Stomach (tissue), 9 donors: ENCODE data around the gene TRPT1. TPM values are rescaled to one million over a fixed set of nuclear protein-coding genes. Genes with fewer than 3 reads are reported as not detected.

Experiments
- DNase-seq, 2 donors: peaks; one replicate each; pipeline versions ENCODE4 v3.0.0 to v3.0.0-alpha.2; 2013 to 2019
- H3K27ac ChIP-seq, 5 donors: fragments of 200-600 bp in 4 of 5; sonication (generic) in 4 of 5; one replicate each; pipeline ENCODE4 v1.5.1; 2013 to 2019; ENCODE audit warnings: mild to moderate bottlenecking in 1 of 5, moderate library complexity in 1 of 5
- H3K27me3 ChIP-seq, 3 donors: fragments of 200-600 bp; sonication (generic); one replicate each; pipeline ENCODE4 v1.5.1; 2017 to 2019; ENCODE audit warnings: mixed run types in 1 of 3
- H3K36me3 ChIP-seq, 4 donors: fragments of 200-600 bp; sonication (generic); 1 replicate in 3 of 4; 2 replicates in 1 of 4; pipeline ENCODE4 v1.5.1; 2016 to 2019
- H3K4me1 ChIP-seq, 4 donors: fragments of 200-600 bp; sonication (generic); one replicate each; pipeline ENCODE4 v1.5.1; 2016 to 2019
- H3K4me3 ChIP-seq, 4 donors: fragments of 200-600 bp; sonication (generic) in 3 of 4; one replicate each; pipeline ENCODE4 v1.5.1; 2016 to 2019; ENCODE audit warnings: mild to moderate bottlenecking in 1 of 4
- H3K9me3 ChIP-seq, 4 donors: fragments of 200-600 bp; sonication (generic); one replicate each; pipeline ENCODE4 v1.5.1; 2016 to 2019
- EP300 ChIP-seq: sonication (generic); formaldehyde crosslinking; IDR thresholded peaks from one replicate; pipeline ENCODE4 v1.6.1; 2017; ENCODE audit warnings: antibody characterized with exemption
- POLR2A ChIP-seq, 4 donors: fragments of 450-650 bp; IDR thresholded peaks; one replicate each; pipeline ENCODE4 v1.6.1; 2016; ENCODE audit warnings: antibody characterized with exemption in 4 of 4, control low read depth in 2 of 4, mild to moderate bottlenecking in 1 of 4, moderate library complexity in 1 of 4
- POLR2AphosphoS5 ChIP-seq, 3 donors: sonication (generic); formaldehyde crosslinking; IDR thresholded peaks; one replicate each; pipeline ENCODE4 v1.6.1; 2016; ENCODE audit warnings: antibody characterized with exemption in 3 of 3
- WGBS, 5 donors: extraction: QIAGEN DNeasy Blood & Tissue Kit in 3 of 5; methylation state at CpG; one replicate each; pipeline versions ENCODE4 v1.1.5 to v1.1.7; 2013 to 2018; 5-methylcytosine and 5-hydroxymethylcytosine counted together
- intact Hi-C: fragments of 100-400 bp; cut with DNase I; formaldehyde crosslinking; loops from one replicate; pipeline ENCODE4 v1.15.1; 2023; ENCODE audit warnings: low total_unique reads
- polyA plus RNA-seq, 3 donors: library from polyadenylated mRNA; stranded (reverse); fragments of 200-250 nt; gene quantifications; one replicate each; pipeline ENCODE4 v1.2.3, GENCODE V29; 2013
- total RNA-seq, 5 donors: library from RNA; depleted of rRNA; stranded (reverse); fragments of >200 nt; gene quantifications; one replicate each; pipeline versions ENCODE4 v1.1.0 to v1.2.3, GENCODE V29; 2014 to 2016
- TF ChIP-seq, protein P1 (sequence below), 7 experiments: fragments of 450-650 bp in 4 of 7; fragments of 200-600 bp in 3 of 7; sonication (generic) in 3 of 7; IDR thresholded peaks; one replicate each; pipeline ENCODE4 v1.5.1; 2016 to 2019; ENCODE audit warnings: antibody characterized with exemption in 7 of 7, control low read depth in 2 of 7, mild to moderate bottlenecking in 1 of 7
- donor health status: healthy with polysubstance abuse.
- donor health status: Bipolar disorder and iron deficiency.
- donor health status: healthy.

TRPT1 gene
- total and polyA plus RNA-seq, 8 donors, result 15.2 to 425 (median 77.8) TPM

DNA sequence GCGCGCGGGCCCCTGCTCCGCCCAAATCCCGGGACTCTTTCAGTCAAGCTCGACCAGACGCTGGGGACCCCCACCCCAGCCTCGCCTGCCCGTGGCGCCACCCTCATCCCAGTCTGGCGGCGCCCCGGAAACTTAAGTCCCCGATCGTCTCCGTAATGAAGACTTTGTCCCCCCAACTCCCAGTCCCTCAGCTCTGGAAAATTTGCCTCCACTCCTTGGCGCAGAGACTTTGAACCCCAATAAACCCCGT, 25.7 kb upstream of the TRPT1 start:
- TF ChIP-seq EP300 (no peak), POLR2AphosphoS5 (IDR thresholded peaks at IDR 0.05) (no peak), POLR2A (IDR thresholded peaks at IDR 0.05) (no peak)
- TF ChIP-seq, protein P1, sequence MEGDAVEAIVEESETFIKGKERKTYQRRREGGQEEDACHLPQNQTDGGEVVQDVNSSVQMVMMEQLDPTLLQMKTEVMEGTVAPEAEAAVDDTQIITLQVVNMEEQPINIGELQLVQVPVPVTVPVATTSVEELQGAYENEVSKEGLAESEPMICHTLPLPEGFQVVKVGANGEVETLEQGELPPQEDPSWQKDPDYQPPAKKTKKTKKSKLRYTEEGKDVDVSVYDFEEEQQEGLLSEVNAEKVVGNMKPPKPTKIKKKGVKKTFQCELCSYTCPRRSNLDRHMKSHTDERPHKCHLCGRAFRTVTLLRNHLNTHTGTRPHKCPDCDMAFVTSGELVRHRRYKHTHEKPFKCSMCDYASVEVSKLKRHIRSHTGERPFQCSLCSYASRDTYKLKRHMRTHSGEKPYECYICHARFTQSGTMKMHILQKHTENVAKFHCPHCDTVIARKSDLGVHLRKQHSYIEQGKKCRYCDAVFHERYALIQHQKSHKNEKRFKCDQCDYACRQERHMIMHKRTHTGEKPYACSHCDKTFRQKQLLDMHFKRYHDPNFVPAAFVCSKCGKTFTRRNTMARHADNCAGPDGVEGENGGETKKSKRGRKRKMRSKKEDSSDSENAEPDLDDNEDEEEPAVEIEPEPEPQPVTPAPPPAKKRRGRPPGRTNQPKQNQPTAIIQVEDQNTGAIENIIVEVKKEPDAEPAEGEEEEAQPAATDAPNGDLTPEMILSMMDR (IDR thresholded peaks at IDR 0.05), result no peak
- no peaks in the 10 kb centered on the region for H3K9me3 ChIP-seq
- peaks cover 24 to 26% (median 25%) of the 10 kb centered on the region in 4 donors for H3K36me3 ChIP-seq
- intact Hi-C loops, result no loop called here
- no peaks in the 10 kb centered on the region for H3K27me3 ChIP-seq
- H3K4me1 ChIP-seq, result peaks cover 22 to 53% (median 46%) of the 10 kb centered on the region in 4 donors
- H3K27ac ChIP-seq, result peak overlapping the region; percentile 77 to 89 (median 81)
- no peak for DNase-seq
- WGBS, 5 donors, result 0 to 4% (median 2%) methylated on average over 5 to 18 of the region's 18 CpGs
- H3K4me3 ChIP-seq, result peak overlapping the region; percentile 80 to 86 (median 84)

DNA sequence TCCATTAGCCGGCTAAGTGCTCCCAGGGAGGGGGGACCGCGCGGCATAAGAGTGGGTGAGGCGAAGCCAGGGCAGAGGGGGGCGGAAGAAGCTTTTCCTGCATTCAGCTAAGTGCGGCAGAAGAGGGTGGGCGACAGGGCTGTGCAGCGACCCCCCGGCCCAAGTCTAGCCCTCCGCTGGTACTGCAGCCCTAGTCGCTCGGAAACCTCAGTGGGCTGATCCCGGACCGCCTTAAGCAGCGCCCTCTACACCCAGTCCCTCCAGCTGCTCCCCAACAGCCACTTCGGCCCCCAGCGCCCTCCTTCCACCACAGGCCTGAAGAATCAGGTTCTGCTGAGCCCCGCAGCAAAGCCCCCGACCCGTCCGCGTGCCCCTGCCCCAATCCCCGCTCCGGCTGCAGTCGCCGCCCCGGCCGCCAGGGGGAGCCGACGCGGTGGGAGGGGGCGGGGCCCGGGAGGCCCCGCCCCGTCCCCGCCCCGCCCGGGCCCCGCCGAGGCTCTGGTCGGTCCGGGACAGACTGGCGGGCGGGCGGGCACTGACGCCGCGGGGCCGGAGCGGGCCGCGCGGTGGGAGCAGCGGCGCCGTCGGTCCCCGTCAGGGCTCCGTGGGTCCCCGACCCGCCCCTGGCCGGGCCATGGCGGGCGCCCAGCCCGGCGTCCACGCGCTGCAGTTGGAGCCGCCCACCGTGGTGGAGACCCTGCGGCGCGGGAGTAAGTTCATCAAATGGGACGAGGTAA, 25.2 kb upstream of the TRPT1 start, which contains the start of gene PLCB3:
Gene PLCB3, plus strand, starts transcription at position 515 of the 737 bp plus-strand sequence. Its CDS starts 120 bp downstream, at position 635.
- peak; percentile 71 to 75 for DNase-seq
- Histone ChIP-seq H3K36me3 (peaks cover 19 to 21% (median 20%) of the 10 kb centered on the region in 4 donors), H3K9me3 (no peaks in the 10 kb centered on the region), H3K4me3 (peak within 1 kb of the TSS; percentile 80 to 86 (median 84)), H3K27ac (peak within 1 kb of the TSS; percentile 77 to 89 (median 81)), H3K4me1 (peaks cover 22 to 53% (median 47%) of the 10 kb centered on the region in 4 donors), H3K27me3 (no peaks in the 10 kb centered on the region)
- 0 to 1% (median 0%) methylated on average over 5 to 75 of the region's 75 CpGs for WGBS, 5 donors
- TF ChIP-seq, protein P1 (IDR thresholded peaks at IDR 0.05), result peak in 5 of 7 experiments; percentile 37 to 99 (median 78)
- TF ChIP-seq POLR2A (IDR thresholded peaks at IDR 0.05) (no peak), EP300 (no peak), POLR2AphosphoS5 (IDR thresholded peaks at IDR 0.05) (peak in 1 of 3 donors; percentile 66)
- intact Hi-C loops, result no loop called here

DNA sequence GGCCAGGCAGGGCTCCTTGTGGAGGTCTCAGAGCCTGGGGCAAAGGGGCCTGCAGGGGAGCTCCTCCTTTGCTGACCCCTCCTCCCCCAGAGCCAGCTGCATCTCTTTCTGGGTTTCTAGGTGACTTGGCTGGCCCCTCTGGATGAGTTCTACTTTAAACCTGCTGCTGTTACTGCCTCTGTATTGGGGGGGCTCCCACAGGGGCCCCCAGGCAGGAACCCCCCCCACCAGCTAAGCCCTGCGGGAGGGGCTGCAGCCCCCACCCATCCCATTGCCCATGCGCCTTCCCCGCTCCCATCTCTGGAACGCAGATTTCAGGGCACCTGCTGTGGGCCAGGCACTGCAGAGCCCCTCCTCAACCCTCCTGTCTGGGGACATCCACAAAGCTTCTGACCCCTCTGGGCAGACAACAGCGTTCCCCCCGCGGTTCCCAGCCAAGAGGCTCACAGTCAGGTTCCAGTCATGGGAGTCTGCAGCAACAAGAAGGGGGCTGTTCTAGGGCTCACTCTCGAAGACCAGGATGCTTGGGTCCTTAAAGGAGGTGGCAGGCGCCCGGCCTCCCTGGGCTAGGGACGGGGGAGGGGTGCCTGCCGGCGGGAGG, 24.5 kb upstream of the TRPT1 start:
- peak overlapping the region in 2 of 5 donors; percentile 86 to 89 for H3K27ac ChIP-seq
- peaks cover 12 to 14% (median 13%) of the 10 kb centered on the region in 4 donors for H3K36me3 ChIP-seq
- no peak for DNase-seq
- TF ChIP-seq POLR2A (IDR thresholded peaks at IDR 0.05), result no peak
- no peak for TF ChIP-seq POLR2AphosphoS5 (IDR thresholded peaks at IDR 0.05)
- TF ChIP-seq, protein P1 (IDR thresholded peaks at IDR 0.05), result no peak
- TF ChIP-seq EP300, result no peak
- intact Hi-C loops, result no loop called here
- 21 to 33% (median 26%) methylated on average over 9 to 13 of the region's 13 CpGs for WGBS, 5 donors
- H3K4me3 ChIP-seq, result peak overlapping the region; percentile 80 to 86 (median 84)
- H3K4me1 ChIP-seq, result peaks cover 28 to 60% (median 54%) of the 10 kb centered on the region in 4 donors
- H3K9me3 ChIP-seq, result no peaks in the 10 kb centered on the region
- no peaks in the 10 kb centered on the region for H3K27me3 ChIP-seq

DNA sequence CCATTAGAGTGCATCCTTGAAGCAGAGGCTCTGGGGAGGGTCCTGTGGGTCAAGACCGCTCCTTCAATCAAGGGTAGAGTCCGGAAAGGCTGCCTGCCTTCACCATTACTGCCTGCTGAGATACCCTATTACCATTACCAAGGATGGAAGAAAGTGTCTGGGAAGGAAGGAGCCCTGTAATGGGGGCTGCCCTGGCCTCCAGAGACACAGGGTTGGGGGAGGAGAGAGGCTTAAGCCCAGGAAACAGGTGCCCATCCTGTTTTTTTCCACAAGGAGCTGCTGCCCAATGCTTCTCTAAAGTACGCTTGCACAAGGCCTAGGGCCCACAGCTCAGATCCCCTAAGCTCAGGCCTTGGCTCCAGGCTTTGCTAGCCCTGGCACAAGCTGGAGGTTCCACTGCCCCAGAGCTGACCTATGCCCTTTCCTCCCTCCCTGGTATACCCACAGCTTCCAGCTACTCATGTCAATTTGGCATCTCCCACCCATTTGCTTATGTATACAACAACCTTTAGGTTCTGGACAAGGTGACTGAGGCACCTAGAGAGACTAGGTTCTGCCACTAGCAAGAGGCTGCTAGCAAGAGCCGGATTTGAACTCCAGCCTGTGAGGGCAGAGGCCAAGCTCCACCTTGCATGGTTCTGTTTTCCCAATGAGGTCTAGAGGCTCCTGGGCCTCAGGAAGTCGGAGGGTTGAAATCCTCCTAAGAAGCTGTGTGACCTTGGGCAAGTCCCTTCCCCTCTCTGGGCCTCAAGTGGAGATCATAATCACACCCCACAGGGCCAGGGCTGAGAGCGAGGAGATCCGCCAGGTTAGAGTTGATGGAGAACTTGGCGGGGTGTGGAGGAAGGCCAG, 23.8 kb upstream of the TRPT1 start:
- no peak for DNase-seq
- Histone ChIP-seq H3K27me3 (no peaks in the 10 kb centered on the region), H3K9me3 (no peaks in the 10 kb centered on the region), H3K4me3 (no peak overlapping the region), H3K27ac (no peak overlapping the region), H3K4me1 (peaks cover 36 to 67% (median 61%) of the 10 kb centered on the region in 4 donors), H3K36me3 (peaks cover 5 to 7% (median 6%) of the 10 kb centered on the region in 4 donors)
- WGBS, 5 donors, result 80 to 87% (median 85%) methylated on average over 7 to 8 of the region's 8 CpGs
- intact Hi-C loops, result no loop called here
- TF ChIP-seq POLR2AphosphoS5 (IDR thresholded peaks at IDR 0.05) (no peak), POLR2A (IDR thresholded peaks at IDR 0.05) (no peak), EP300 (no peak)
- TF ChIP-seq, protein P1 (IDR thresholded peaks at IDR 0.05), result no peak
